Measurements from ENCODE around the gene HJURP. TPM values are rescaled to one million over a fixed set of nuclear protein-coding genes. Genes with fewer than 3 reads are reported as not detected.

Gene HJURP
- total and polyA plus RNA-seq, 2 donors (not counting 1 experiment from before 2014, with no cell fraction given) = 5.8 to 6.2 TPM

GRCh38 chr2:233871432-233871831 lies 17.1 kb upstream of the HJURP start:
- H2AFZ ChIP-seq (ENCODE audit: low read length) = no peak overlapping the region
- H3K9me3 ChIP-seq (ENCODE audit: control insufficient read depth, insufficient read depth, low read depth, low read length) = no peaks in the 10 kb centered on the region
- H3K27ac ChIP-seq (ENCODE audit: insufficient read depth, low read length) = no peak overlapping the region
- no peaks in the 10 kb centered on the region for H4K20me1 ChIP-seq (ENCODE audit: control insufficient read depth, extremely low read depth, insufficient read depth, low read length)
- no peaks in the 10 kb centered on the region for H3K4me1 ChIP-seq (ENCODE audit: control insufficient read depth, extremely low read depth, insufficient read depth, low read length)
- no peak for DNase-seq (ENCODE audit: low read depth in 2 of 2)
- H3K27me3 ChIP-seq (ENCODE audit: control insufficient read depth, insufficient read depth, low read length) = no peaks in the 10 kb centered on the region
- no peak overlapping the region for H3K4me3 ChIP-seq (replicated peaks in 1 of 4; ENCODE audit: control extremely low read depth in 1 of 4, insufficient read depth in 1 of 4, low read depth in 3 of 4, low read length in 4 of 4)
- TF ChIP-seq, protein P1, sequence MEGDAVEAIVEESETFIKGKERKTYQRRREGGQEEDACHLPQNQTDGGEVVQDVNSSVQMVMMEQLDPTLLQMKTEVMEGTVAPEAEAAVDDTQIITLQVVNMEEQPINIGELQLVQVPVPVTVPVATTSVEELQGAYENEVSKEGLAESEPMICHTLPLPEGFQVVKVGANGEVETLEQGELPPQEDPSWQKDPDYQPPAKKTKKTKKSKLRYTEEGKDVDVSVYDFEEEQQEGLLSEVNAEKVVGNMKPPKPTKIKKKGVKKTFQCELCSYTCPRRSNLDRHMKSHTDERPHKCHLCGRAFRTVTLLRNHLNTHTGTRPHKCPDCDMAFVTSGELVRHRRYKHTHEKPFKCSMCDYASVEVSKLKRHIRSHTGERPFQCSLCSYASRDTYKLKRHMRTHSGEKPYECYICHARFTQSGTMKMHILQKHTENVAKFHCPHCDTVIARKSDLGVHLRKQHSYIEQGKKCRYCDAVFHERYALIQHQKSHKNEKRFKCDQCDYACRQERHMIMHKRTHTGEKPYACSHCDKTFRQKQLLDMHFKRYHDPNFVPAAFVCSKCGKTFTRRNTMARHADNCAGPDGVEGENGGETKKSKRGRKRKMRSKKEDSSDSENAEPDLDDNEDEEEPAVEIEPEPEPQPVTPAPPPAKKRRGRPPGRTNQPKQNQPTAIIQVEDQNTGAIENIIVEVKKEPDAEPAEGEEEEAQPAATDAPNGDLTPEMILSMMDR (conservative IDR thresholded peaks at IDR 0.05 in 1 of 2, IDR thresholded peaks at IDR 0.05 in 1 of 2; ENCODE audit: low read depth in 1 of 2, low read length in 2 of 2) = no peak
- TF ChIP-seq EZH2 (IDR thresholded peaks at IDR 0.05; ENCODE audit: low read length, missing control alignments) = no peak
- H3K9ac ChIP-seq (ENCODE audit: insufficient read depth, low read length) = no peak overlapping the region
- H3K4me2 ChIP-seq (ENCODE audit: extremely low read depth, insufficient read depth, low read length) = no peak overlapping the region
- peaks cover 1% of the 10 kb centered on the region for H3K36me3 ChIP-seq (ENCODE audit: control insufficient read depth, insufficient read depth, low read length)
- no peaks in the 10 kb centered on the region for H3K79me2 ChIP-seq (ENCODE audit: control insufficient read depth, insufficient read depth, low read length)

GRCh38 chr2:233867993-233868532 lies 13.7 kb upstream of the HJURP start, which contains the start of gene MSL3B:
Gene MSL3B (minus strand): TSS chr2:233868386.
- peak; percentile 39 to 66 for DNase-seq (ENCODE audit: low read depth in 2 of 2)
- no peaks in the 10 kb centered on the region for H3K27me3 ChIP-seq (ENCODE audit: control insufficient read depth, insufficient read depth, low read length)
- peak within 1 kb of the TSS; percentile 69 for H3K4me2 ChIP-seq (ENCODE audit: extremely low read depth, insufficient read depth, low read length)
- peak within 1 kb of the TSS; percentile 62 to 89 (median 72) for H3K4me3 ChIP-seq (replicated peaks in 1 of 4; ENCODE audit: control extremely low read depth in 1 of 4, insufficient read depth in 1 of 4, low read depth in 3 of 4, low read length in 4 of 4)
- H3K79me2 ChIP-seq (ENCODE audit: control insufficient read depth, insufficient read depth, low read length) = no peaks in the 10 kb centered on the region
- H3K27ac ChIP-seq (ENCODE audit: insufficient read depth, low read length) = peak within 1 kb of the TSS; percentile 62
- H3K36me3 ChIP-seq (ENCODE audit: control insufficient read depth, insufficient read depth, low read length) = peaks cover 3% of the 10 kb centered on the region
- H4K20me1 ChIP-seq (ENCODE audit: control insufficient read depth, extremely low read depth, insufficient read depth, low read length) = no peaks in the 10 kb centered on the region
- H2AFZ ChIP-seq (ENCODE audit: low read length) = peak within 1 kb of the TSS; percentile 97
- peak within 1 kb of the TSS; percentile 61 for H3K9ac ChIP-seq (ENCODE audit: insufficient read depth, low read length)
- TF ChIP-seq, protein P1 (conservative IDR thresholded peaks at IDR 0.05 in 1 of 2, IDR thresholded peaks at IDR 0.05 in 1 of 2; ENCODE audit: low read depth in 1 of 2, low read length in 2 of 2) = no peak
- no peak for TF ChIP-seq EZH2 (IDR thresholded peaks at IDR 0.05; ENCODE audit: low read length, missing control alignments)
- H3K4me1 ChIP-seq (ENCODE audit: control insufficient read depth, extremely low read depth, insufficient read depth, low read length) = no peaks in the 10 kb centered on the region
- H3K9me3 ChIP-seq (ENCODE audit: control insufficient read depth, insufficient read depth, low read depth, low read length) = no peaks in the 10 kb centered on the region

GRCh38 chr2:233866479-233866878 lies 12.1 kb upstream of the HJURP start:
- H3K27me3 ChIP-seq (ENCODE audit: control insufficient read depth, insufficient read depth, low read length) = no peaks in the 10 kb centered on the region
- H3K4me1 ChIP-seq (ENCODE audit: control insufficient read depth, extremely low read depth, insufficient read depth, low read length) = no peaks in the 10 kb centered on the region
- H4K20me1 ChIP-seq (ENCODE audit: control insufficient read depth, extremely low read depth, insufficient read depth, low read length) = no peaks in the 10 kb centered on the region
- H2AFZ ChIP-seq (ENCODE audit: low read length) = no peak overlapping the region
- no peak for DNase-seq (ENCODE audit: low read depth in 2 of 2)
- no peak overlapping the region for H3K27ac ChIP-seq (ENCODE audit: insufficient read depth, low read length)
- H3K4me3 ChIP-seq (replicated peaks in 1 of 4; ENCODE audit: control extremely low read depth in 1 of 4, insufficient read depth in 1 of 4, low read depth in 3 of 4, low read length in 4 of 4) = no peak overlapping the region
- no peak overlapping the region for H3K9ac ChIP-seq (ENCODE audit: insufficient read depth, low read length)
- no peaks in the 10 kb centered on the region for H3K9me3 ChIP-seq (ENCODE audit: control insufficient read depth, insufficient read depth, low read depth, low read length)
- TF ChIP-seq, protein P1 (conservative IDR thresholded peaks at IDR 0.05 in 1 of 2, IDR thresholded peaks at IDR 0.05 in 1 of 2; ENCODE audit: low read depth in 1 of 2, low read length in 2 of 2) = no peak
- no peak for TF ChIP-seq EZH2 (IDR thresholded peaks at IDR 0.05; ENCODE audit: low read length, missing control alignments)
- H3K36me3 ChIP-seq (ENCODE audit: control insufficient read depth, insufficient read depth, low read length) = peaks cover 3% of the 10 kb centered on the region
- no peaks in the 10 kb centered on the region for H3K79me2 ChIP-seq (ENCODE audit: control insufficient read depth, insufficient read depth, low read length)
- H3K4me2 ChIP-seq (ENCODE audit: extremely low read depth, insufficient read depth, low read length) = no peak overlapping the region
